ENCODE results near the gene PDE3A.

DNA sequence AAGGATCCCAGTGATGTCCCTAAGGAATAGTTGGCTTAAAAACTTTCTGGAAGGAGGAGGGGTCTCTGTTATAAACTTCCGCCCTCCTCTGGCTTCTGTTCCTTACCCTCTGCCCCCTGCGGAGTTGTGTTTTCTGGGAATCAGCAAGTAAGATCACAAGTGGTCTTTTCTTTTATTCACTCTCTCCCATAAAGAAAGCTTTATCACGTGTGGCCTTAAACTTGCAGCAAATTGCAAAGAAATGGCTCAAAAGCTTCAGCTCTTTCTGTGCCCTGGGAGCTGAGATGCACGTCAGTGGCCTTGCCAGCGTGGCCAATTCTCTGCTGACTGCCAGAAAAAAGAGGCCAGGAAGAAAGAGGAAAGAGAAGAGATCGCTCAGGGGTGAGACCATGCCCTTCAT is 326.9 kb downstream of the PDE3A start, which contains the start of gene SLCO1C1:
- TF ChIP-seq CTCF (conservative IDR thresholded peaks at IDR 0.05; ENCODE audit: low read length) (no peak), EZH2phosphoT487 (IDR thresholded peaks at IDR 0.05; ENCODE audit: borderline replicate concordance, low read depth, low read length) (no peak)
